MCF 10A (cell line): ENCODE data around the gene AZGP1. TPM values are rescaled to one million over a fixed set of nuclear protein-coding genes. Genes with fewer than 3 reads are reported as not detected.

Experiments used
- BruUV-seq: library from RNA; stranded (reverse); fragments of 400-500 nt; replicated peaks from 2 replicates; lab custom pipeline; 2021; lab: Mats Ljungman, UMichigan
- CTCF ChIA-PET: fragments of 300-600 bp; sonication (Branson Sonifier 250); formaldehyde crosslinking; extraction: SDS; loops from one replicate; lab custom pipeline; 2021; ENCODE audit warnings: antibody characterized with exemption, inconsistent platforms; lab: Yijun Ruan, JAX
- POLR2A ChIA-PET: fragments of 300-600, 350-650 bp; sonication (Branson Sonifier 250); formaldehyde crosslinking; extraction: SDS; loops from one replicate; lab custom pipeline; 2020; ENCODE audit warnings: antibody characterized with exemption, inconsistent platforms; lab: Yijun Ruan, JAX
- DNase-seq: peaks from one replicate; pipeline ENCODE4 v3.0.0-alpha.2; 2018; ENCODE audit not compliant: unreplicated experiment
- H3K27ac Mint-ChIP-seq: one replicate; pipeline ENCODE4 v1.8.0; 2022; ENCODE audit warnings: mild to moderate bottlenecking, low read depth, mixed read lengths; ENCODE audit not compliant: unreplicated experiment
- H3K27me3 Mint-ChIP-seq: one replicate; pipeline ENCODE4 v1.8.0; 2022; ENCODE audit warnings: mixed read lengths; ENCODE audit not compliant: insufficient read depth, unreplicated experiment
- H3K36me3 Mint-ChIP-seq: one replicate; pipeline ENCODE4 v1.8.0; 2022; ENCODE audit warnings: mild to moderate bottlenecking, moderate library complexity, mixed read lengths; ENCODE audit not compliant: insufficient read depth, unreplicated experiment
- H3K4me1 Mint-ChIP-seq: one replicate; pipeline ENCODE4 v1.8.0; 2022; ENCODE audit warnings: mixed read lengths; ENCODE audit not compliant: insufficient read depth, unreplicated experiment
- H3K4me3 Mint-ChIP-seq: one replicate; pipeline ENCODE4 v1.8.0; 2022; ENCODE audit warnings: mild to moderate bottlenecking, moderate library complexity, mixed read lengths; ENCODE audit not compliant: unreplicated experiment
- H3K9me3 Mint-ChIP-seq: one replicate; pipeline ENCODE4 v1.8.0; 2022; ENCODE audit warnings: mixed read lengths; ENCODE audit not compliant: unreplicated experiment
- intact Hi-C: fragments of 100-400 bp; cut with micrococcal nuclease; formaldehyde crosslinking; loops from 2 replicates; pipeline ENCODE4 v1.14.1; 2022
- total RNA-seq: library from RNA; stranded (reverse); gene quantifications from 2 replicates; pipeline ENCODE4 v1.2.3, GENCODE V29; 2022
- TF ChIP-seq, protein P1 (sequence below): fragments of 200-600 bp; IDR thresholded peaks from one replicate; pipeline ENCODE4 v1.8.0; 2022; ENCODE audit warnings: antibody characterized with exemption, mild to moderate bottlenecking; ENCODE audit not compliant: unreplicated experiment

The AZGP1 gene
- total RNA-seq, 1 experiment from 2014 or later: 0.58 TPM

DNA sequence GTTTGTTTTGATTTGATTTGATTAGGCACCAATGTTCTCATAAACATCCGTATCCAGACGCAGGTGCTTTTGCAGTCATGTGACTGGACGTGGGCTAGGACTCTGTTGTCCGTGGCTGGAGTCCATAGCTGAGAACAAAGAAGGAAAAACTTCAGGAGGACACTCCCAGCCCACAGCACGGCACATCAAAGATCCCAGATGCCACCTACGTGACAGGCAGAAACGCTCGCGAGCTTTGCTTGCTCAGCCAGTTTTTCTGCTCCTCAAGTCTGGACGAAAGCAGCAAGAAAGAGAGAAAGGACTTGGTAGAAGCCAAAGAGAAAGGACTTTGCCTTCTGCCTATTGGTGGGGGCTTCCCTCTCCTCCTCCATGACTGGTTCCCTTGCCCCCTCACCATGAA, 32.7 kb upstream of the AZGP1 start:
- H3K4me3 Mint-ChIP-seq: no peak overlapping the region
- H3K9me3 Mint-ChIP-seq: no peaks in the 10 kb centered on the region
- no peaks in the 10 kb centered on the region for H3K36me3 Mint-ChIP-seq
- ChIA-PET POLR2A (interaction anchor here (0.6 to 1.6 kb wide), 3 partner anchors 9 to 163 kb away, joined by 3 to 4 read pairs (median 3); no protein-coding TSS in a partner anchor), CTCF (interaction anchor here (1.1 to 1.3 kb wide), 2 partner anchors 15 to 18 kb away, joined by 5 read pairs; no protein-coding TSS in a partner anchor)
- BruUV-seq: no TSS peak
- no peaks in the 10 kb centered on the region for H3K4me1 Mint-ChIP-seq
- no peaks in the 10 kb centered on the region for H3K27me3 Mint-ChIP-seq
- no peak overlapping the region for H3K27ac Mint-ChIP-seq
- intact Hi-C loops: no loop called here
- no peak for DNase-seq
- TF ChIP-seq, protein P1, sequence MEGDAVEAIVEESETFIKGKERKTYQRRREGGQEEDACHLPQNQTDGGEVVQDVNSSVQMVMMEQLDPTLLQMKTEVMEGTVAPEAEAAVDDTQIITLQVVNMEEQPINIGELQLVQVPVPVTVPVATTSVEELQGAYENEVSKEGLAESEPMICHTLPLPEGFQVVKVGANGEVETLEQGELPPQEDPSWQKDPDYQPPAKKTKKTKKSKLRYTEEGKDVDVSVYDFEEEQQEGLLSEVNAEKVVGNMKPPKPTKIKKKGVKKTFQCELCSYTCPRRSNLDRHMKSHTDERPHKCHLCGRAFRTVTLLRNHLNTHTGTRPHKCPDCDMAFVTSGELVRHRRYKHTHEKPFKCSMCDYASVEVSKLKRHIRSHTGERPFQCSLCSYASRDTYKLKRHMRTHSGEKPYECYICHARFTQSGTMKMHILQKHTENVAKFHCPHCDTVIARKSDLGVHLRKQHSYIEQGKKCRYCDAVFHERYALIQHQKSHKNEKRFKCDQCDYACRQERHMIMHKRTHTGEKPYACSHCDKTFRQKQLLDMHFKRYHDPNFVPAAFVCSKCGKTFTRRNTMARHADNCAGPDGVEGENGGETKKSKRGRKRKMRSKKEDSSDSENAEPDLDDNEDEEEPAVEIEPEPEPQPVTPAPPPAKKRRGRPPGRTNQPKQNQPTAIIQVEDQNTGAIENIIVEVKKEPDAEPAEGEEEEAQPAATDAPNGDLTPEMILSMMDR: no peak

DNA sequence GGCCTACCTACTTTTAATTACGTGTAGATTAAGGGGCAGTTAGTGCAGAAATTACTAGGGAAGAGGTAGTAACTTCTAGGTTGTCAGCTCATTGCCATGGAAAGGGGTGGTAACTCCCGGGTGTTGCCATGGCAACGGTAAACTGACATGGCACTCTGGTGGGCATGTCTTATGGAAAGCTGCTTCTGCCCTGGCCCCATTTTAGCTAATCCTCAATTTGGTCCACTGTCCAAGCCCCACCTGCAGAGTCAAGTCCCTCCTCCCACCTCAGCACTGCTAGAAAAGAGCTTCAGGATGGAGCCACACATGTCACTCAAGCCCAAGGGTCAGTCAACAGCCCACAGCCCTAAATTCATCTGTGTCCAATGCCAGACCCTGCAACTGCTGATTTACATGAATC, 32.1 kb upstream of the AZGP1 start:
- H3K9me3 Mint-ChIP-seq: no peaks in the 10 kb centered on the region
- TF ChIP-seq, protein P1: no peak
- no TSS peak for BruUV-seq
- H3K4me1 Mint-ChIP-seq: no peaks in the 10 kb centered on the region
- no peaks in the 10 kb centered on the region for H3K27me3 Mint-ChIP-seq
- H3K4me3 Mint-ChIP-seq: no peak overlapping the region
- ChIA-PET CTCF (interaction anchor here (1.1 to 1.3 kb wide), 2 partner anchors 14 to 17 kb away, joined by 5 read pairs; no protein-coding TSS in a partner anchor), POLR2A (interaction anchor here (0.6 to 1.6 kb wide), 3 partner anchors 9 to 163 kb away, joined by 3 to 4 read pairs (median 3); no protein-coding TSS in a partner anchor)
- intact Hi-C loops: no loop called here
- no peak overlapping the region for H3K27ac Mint-ChIP-seq
- DNase-seq: no peak
- H3K36me3 Mint-ChIP-seq: no peaks in the 10 kb centered on the region

DNA sequence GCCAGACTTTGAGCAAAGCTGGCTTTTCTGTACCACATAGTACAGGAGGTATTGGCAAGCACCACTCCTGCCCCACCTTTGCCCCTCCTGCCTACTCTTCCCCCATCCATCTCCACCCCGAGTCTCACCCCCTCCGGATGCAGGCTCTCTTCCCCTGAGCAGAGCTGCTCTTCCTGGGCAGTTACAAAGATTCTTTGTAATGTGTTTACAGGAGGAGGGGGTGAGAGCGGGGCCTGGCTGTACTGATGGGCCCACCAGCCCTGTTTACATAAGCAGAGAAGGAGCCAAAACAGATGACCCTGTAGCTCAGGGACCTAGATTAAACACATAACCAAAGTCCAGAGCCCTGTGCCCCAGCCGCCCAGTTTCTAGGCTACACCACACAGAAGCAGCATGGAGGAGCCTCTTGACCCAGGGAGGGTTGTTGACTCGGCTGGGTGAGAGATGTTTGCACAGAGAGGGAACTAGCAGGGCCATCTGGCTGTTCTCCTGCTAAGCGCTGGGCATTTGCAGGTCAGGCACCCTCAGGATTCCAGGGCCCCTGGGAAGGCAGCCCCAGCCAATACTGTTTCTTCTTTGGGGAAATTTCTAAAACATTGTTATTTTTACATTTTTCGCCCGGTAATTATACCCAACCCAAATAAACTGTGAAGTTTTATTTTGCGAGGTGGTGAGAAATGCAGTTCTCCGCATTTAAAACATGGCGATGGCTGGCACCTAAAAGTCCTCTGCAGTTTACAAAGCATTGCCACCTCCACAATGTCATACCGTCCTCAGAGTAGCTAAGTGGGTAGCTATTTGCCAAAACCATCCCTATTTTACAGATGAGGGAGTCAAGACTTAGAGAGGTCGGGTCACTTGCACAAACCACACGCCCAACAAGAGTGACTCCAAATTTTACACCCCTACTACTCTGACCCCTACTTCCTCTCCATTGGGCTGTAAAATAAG, 28.2 kb upstream of the AZGP1 start:
- DNase-seq: no peak
- no peak overlapping the region for H3K27ac Mint-ChIP-seq
- no TSS peak for BruUV-seq
- intact Hi-C loops: no loop called here
- no peaks in the 10 kb centered on the region for H3K27me3 Mint-ChIP-seq
- no peaks in the 10 kb centered on the region for H3K4me1 Mint-ChIP-seq
- H3K4me3 Mint-ChIP-seq: no peak overlapping the region
- H3K36me3 Mint-ChIP-seq: no peaks in the 10 kb centered on the region
- TF ChIP-seq, protein P1: no peak
- CTCF ChIA-PET: interaction anchor here (0.5 to 3.6 kb wide), 7 partner anchors 8 to 92 kb away, joined by 3 to 15 read pairs (median 4); no protein-coding TSS in a partner anchor
- no peaks in the 10 kb centered on the region for H3K9me3 Mint-ChIP-seq
- POLR2A ChIA-PET: interaction anchor here (1.1 to 3.1 kb wide), 2 partner anchors 12 to 77 kb away, joined by 4 to 16 read pairs; partner anchors contain the start of gene ZKSCAN1

DNA sequence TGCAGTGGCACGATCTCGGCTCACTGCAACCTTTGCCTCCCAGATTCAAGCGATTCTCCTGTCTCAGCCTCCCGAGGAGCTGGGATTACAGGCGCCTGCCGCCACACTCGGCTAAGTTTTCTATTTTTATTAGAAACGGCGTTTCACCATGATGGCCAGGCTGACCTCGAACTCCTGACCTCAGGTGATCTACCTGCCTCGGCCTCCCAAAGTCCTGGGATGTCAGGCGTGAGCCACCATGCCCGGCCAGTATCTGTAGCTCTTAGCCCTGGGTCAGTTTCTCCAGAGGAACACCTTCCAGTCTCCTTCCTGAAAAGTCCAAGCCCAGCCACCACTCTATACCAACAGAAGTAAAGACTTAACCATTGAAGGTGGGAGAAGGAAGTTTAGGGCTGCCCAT, 24.4 kb upstream of the AZGP1 start:
- TF ChIP-seq, protein P1: no peak
- DNase-seq: no peak
- POLR2A ChIA-PET: interaction anchor here (1.1 kb wide), 1 partner anchor 12 kb away, joined by 3 read pairs; no protein-coding TSS in a partner anchor
- Mint-ChIP-seq H3K36me3 (no peaks in the 10 kb centered on the region), H3K27ac (no peak overlapping the region), H3K27me3 (peaks cover 12% of the 10 kb centered on the region), H3K9me3 (no peaks in the 10 kb centered on the region), H3K4me1 (no peaks in the 10 kb centered on the region), H3K4me3 (no peak overlapping the region)
- no TSS peak for BruUV-seq
- intact Hi-C loops: no loop called here
- CTCF ChIA-PET: interaction anchor here (0.7 to 1.0 kb wide), 3 partner anchors 87 to 189 kb away, joined by 3 to 4 read pairs (median 3); no protein-coding TSS in a partner anchor
